ENCODE measurements around the gene DNAI2.

The DNAI2 gene

DNA sequence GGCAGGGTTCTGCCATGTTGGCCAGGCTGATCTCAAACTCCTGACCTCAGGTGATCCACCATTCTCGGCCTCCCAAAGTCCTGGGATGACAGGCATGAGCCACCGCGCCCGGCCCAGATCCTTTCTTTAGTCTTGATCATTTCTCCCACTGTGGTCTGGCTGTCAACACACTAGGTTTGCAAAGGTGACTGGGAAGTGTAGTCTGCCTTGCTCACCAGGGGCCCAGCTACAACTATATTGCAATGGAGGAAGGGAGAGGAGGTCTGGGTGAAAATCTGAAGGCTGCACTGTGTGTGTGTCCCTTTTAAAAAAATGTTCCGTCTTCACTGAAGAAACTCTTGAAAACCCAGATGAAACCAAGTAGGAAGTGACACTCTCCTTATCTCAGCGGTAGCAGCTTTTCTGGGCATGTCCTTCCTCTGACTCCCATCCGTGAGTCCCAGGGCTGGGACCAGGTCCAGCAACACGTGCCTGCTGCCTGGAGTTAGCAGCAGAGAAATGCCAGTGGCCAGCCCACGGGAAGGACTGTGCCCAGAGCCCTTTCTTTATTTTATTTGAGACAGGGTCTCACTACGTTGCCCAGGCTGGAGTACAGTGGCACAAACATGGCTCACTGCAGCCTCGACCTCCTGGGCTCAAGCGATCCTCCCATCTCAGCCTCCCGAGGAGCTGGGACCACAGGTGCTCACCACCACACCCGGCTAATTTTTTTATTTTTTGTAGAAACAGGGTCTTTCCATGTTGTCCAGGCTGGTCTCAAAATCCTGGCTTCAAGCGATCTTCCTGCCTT lies 34.1 kb downstream of the DNAI2 start:
- no peak overlapping the region for H3K4me3 ChIP-seq (ENCODE audit: low read depth, low read length)
- TF ChIP-seq, protein P1, sequence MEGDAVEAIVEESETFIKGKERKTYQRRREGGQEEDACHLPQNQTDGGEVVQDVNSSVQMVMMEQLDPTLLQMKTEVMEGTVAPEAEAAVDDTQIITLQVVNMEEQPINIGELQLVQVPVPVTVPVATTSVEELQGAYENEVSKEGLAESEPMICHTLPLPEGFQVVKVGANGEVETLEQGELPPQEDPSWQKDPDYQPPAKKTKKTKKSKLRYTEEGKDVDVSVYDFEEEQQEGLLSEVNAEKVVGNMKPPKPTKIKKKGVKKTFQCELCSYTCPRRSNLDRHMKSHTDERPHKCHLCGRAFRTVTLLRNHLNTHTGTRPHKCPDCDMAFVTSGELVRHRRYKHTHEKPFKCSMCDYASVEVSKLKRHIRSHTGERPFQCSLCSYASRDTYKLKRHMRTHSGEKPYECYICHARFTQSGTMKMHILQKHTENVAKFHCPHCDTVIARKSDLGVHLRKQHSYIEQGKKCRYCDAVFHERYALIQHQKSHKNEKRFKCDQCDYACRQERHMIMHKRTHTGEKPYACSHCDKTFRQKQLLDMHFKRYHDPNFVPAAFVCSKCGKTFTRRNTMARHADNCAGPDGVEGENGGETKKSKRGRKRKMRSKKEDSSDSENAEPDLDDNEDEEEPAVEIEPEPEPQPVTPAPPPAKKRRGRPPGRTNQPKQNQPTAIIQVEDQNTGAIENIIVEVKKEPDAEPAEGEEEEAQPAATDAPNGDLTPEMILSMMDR (IDR thresholded peaks at IDR 0.05; ENCODE audit: low read depth, low read length) = no peak

DNA sequence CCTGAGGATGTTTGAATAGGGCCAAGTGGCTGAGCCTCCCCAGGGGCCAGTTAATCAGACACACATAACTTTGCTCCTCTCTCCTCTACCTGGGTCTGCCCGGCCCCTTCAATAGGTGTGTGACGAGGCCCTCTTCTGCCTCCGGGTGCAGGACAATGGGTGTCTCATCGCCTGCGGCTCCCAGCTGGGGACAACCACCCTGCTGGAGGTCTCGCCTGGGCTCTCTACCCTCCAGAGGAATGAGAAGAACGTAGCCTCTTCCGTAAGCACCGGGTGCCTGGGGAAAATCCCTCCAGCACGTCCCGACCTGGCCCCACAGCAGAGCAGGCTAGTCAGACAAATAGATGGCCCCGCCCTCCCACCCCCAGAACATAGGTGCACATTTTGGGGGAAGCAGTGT lies 35.9 kb downstream of the DNAI2 start:
- TF ChIP-seq, protein P1 (IDR thresholded peaks at IDR 0.05; ENCODE audit: low read depth, low read length) = no peak
- no peak overlapping the region for H3K4me3 ChIP-seq (ENCODE audit: low read depth, low read length)

DNA sequence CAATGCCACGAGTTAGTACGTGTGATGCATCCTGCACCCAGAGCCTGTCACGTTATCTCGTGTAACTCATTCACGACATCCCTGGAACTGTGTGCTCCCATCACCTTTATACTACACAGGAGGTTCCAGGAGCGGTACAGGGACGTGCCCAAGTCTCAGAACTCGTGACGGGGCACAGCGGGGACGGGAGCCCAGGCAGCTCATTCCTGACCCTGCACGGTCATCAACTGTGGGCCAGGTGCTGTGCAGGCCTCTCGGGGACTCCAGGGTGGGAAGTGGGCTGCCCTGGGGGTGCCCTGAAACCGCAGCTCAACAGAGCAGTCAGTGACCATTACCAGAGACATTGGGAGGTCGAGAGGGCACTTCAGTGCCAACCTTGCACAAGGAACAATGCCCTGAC lies 40.8 kb downstream of the DNAI2 start:
- no peak overlapping the region for H3K4me3 ChIP-seq (ENCODE audit: low read depth, low read length)
- TF ChIP-seq, protein P1 (IDR thresholded peaks at IDR 0.05; ENCODE audit: low read depth, low read length) = no peak

DNA sequence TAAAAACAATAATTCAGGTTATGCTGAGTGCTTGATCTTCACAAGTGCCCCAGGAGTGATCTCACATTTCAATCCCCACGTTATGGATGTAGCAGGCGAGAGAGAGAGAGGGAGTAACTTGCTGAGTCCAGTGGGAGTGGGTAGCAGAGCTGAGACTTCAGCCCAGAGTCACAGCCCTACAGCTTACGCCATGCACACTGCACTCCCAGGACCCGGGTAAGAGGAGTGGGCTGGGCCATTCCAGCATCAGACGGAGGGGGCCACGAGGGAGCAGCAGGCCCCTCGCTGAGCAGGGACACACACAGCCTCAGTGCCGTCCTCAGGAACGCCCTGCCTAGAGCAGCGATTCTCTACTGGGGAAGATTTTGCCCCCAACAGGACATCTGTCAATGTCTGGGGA lies 42.2 kb downstream of the DNAI2 start:
- TF ChIP-seq, protein P1 (IDR thresholded peaks at IDR 0.05; ENCODE audit: low read depth, low read length) = no peak
- no peak overlapping the region for H3K4me3 ChIP-seq (ENCODE audit: low read depth, low read length)

DNA sequence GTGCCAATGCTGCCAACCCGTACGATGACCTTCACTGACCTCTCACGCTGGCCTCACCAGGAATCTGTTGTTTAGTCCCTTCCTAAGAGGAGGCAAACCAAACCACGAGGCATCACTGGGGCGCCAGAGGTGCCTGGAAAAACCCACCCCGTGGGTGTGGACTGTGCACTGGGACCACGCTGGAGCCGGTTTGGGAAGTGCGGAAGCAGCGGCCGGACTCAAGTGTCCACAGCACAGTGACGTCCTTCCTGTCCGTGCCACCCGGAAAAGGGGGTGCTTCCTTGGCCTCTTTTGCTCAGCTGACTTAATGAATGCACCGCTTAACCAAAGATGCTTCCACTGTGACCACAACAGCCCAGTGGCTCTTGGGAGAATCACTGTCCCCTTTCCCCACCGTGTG lies 43.0 kb downstream of the DNAI2 start:
- TF ChIP-seq, protein P1 (IDR thresholded peaks at IDR 0.05; ENCODE audit: low read depth, low read length) = no peak

DNA sequence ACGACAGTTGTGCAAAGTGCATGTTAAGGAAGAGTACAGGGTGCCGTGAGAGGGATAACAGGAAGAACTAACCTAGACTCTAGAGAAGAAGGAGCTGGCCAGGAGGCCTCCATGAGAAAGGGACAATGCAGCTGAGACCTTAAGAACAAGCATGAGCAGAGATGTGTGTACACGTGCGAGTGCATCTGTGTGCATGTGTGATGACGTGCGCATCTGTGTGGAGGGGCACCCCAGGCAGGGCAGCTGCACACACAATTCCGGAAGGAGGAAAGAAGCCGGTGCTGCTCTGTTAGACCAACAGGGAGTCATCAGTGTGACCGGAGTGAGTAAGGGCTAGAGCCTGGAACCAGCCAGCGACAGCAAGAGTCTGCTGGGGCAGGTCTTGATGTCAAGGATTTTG lies 44.4 kb downstream of the DNAI2 start:
- no peak overlapping the region for H3K4me3 ChIP-seq (ENCODE audit: low read depth, low read length)
- TF ChIP-seq, protein P1 (IDR thresholded peaks at IDR 0.05; ENCODE audit: low read depth, low read length) = no peak

More for the DNA sequence above, 43.0 kb downstream of the DNAI2 start:
- no peak overlapping the region for H3K4me3 ChIP-seq (ENCODE audit: low read depth, low read length)

DNA sequence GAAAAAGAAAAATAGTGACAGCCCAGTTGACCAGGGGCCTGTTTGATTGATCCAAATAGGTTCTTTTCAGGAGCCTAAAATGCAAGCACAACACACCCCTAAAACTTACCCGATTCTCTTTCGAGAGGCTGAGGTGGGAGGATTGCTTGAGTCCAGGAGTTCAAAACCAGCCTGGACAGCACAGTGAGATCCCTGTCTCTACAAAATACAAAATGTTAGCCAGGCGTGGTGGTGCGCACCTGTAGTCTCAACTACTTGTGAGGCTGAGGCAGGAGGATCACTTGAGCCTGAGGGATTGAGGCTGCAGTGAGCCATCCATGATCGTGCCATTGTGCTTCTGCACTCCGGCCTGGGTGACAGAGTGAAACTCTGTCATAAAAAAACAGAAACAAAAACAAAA lies 50.5 kb downstream of the DNAI2 start:
- H3K4me3 ChIP-seq (ENCODE audit: low read depth, low read length) = no peak overlapping the region
- TF ChIP-seq, protein P1 (IDR thresholded peaks at IDR 0.05; ENCODE audit: low read depth, low read length) = no peak
